Left cardiac atrium (tissue), 4 donors: ENCODE results near the gene MACROD2. TPM values are rescaled to one million over a fixed set of nuclear protein-coding genes. Genes with fewer than 3 reads are reported as not detected.
"Not testable (repeated sequence)": the region's sequence is repeated elsewhere in the genome, so short reads cannot be mapped to it uniquely, and the experiment has no call there.

Experiments
- ATAC-seq, 2 donors: fragments of 200-7000 bp; cut with Tn5 transposase; one replicate each; pipeline ENCODE4 v1.9.1; 2020; ENCODE audit warnings: mild to moderate bottlenecking in 2 of 2, moderate library complexity in 2 of 2
- DNase-seq: peaks from one replicate; pipeline ENCODE4 v3.0.0-alpha.2; 2020
- intact Hi-C, 2 donors: fragments of 100-400 bp; cut with DNase I; formaldehyde crosslinking; loops; one replicate each; pipeline versions ENCODE4 v1.14.1 to v1.15.1; 2022 to 2023
- total RNA-seq, 2 donors: library from RNA; stranded (reverse); fragmentation: NEBNext Ultra II Directional; extraction: Animal tissue kit (Norgen Biotek cat#: 25700); gene quantifications; one replicate each; pipeline ENCODE4 v1.2.1, GENCODE V29; 2021
- donor health status: DM: no; HTN: yes; CAD: no.
- donor health status: DM: no; HTN: yes; CAD: no; lungs with severe emphysema.
- donor health status: DM: yes; HTN: yes; CAD: no.
- donor health status: Dilated cardiomyopathy.

MACROD2 gene
- total RNA-seq, 2 donors from 2014 or later = 1.3 to 2.6 TPM

DNA sequence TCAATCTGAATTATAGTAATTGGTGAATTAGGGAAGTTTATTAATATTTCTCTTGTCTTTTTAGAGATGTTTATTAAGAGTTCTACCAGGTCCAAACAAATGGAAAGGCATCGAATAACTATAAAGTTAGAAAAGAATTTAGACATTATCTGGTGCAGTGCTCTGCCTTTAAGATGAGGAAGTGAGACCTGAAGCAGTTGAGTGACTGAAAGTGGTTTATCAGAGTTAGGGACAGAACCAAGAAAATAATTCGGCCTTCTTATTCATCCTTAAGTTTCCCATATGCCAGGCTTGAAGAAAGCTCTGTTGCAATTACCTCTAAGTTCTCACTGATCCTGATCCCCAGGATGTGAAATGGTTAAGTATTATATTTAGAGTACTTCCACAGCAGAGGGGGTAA is 436.3 kb downstream of the MACROD2 start:
- intact Hi-C loops = no loop called here
- no peak for ATAC-seq
- no peak for DNase-seq

DNA sequence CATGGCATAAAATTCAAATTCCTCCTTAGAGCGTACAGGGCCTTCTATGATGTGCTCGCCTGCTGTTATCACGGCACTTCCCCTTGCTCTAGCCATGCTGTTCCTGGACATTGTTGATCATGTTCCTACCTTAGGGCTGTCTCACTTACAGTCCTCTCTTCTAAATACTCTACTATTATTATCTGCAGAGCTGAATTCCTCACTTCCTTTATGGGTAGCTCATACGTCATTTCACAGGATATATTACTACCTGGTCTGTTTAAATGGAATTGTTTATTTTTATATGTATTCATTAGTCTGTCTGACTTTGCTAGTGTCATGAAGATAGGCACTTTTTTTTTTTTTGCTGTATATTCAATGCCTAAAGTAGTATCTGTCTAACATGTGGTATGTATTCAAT is 436.8 kb downstream of the MACROD2 start:
- intact Hi-C loops = no loop called here

DNA sequence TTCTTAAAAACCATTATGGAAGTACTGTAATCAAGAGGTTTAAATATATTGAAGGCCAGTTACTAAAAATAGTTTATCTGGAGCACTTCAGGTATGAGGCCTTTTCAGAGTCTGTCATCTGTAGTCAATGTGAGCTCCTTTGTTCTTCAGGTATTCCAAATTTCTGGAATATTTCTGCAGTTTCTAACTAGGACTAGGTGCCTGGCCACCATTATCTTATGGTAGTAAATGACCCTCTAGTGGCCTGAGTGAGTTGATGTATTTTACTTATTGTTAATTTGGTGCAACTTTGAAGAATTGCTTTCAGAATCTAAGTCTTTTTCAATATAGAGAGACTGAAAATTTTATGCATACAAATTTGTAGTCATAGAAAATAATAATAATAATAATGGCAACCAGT is 437.3 kb downstream of the MACROD2 start:
- DNase-seq = no peak
- intact Hi-C loops = no loop called here
- ATAC-seq = no peak

More for the DNA sequence above, 436.8 kb downstream of the MACROD2 start:
- DNase-seq (no peak), ATAC-seq (no peak)

DNA sequence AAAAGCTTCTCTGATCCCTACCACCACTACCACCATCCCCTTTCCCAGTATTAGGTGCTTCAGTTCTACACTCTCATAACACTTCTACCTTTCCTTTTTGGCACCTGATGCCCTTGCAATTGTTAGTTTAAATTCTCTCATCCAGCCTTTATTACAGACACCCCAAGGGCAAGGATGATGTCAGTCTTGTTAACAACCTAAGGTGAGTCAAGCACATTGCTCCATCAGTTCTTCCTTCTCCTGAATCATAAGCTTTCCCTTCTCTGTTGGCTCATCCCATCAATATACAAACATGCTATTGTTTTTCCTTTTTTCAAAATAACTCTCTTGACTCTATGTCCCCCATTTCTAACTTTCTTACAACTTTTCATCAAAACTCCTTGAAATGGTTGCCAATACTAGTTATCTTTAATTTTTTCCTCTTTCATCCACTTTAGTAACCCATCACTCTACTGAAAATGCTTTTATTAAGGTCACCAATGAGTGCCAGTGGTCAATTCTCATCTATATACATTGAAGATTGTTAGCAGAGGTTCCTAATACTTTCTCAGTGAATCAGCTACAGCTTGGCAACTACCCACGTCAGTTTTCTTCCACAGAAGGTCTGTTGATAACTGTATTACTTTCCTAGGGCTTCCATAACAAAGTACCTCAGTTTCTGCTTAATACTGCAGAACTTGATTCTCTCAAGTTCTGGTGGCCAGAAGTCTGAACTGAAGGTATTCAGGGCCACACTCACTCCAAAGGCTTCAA is 439.2 kb downstream of the MACROD2 start:
- ATAC-seq = no peak
- DNase-seq = no peak
- intact Hi-C loops = no loop called here

DNA sequence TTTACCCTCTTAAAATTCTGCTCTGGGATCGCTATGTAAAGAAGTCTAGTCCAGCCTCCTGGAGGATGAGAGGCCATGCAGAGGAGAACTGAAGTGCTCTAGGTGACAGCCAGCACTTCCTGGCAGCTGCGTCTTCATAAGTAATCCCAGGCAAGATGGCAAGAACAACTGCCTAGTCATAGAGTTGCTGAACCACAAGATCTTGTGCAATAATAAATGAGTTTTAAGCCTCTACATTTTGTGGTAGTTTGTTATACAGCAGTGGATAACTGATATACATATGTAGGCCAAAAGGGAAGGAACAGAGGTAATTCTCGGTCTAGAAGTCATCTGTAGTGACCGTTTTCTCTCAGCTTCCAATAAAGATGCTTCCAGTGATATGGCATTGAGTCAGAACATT is 445.9 kb downstream of the MACROD2 start:
- intact Hi-C loops = no loop called here
- ATAC-seq = no peak
- DNase-seq = no peak

DNA sequence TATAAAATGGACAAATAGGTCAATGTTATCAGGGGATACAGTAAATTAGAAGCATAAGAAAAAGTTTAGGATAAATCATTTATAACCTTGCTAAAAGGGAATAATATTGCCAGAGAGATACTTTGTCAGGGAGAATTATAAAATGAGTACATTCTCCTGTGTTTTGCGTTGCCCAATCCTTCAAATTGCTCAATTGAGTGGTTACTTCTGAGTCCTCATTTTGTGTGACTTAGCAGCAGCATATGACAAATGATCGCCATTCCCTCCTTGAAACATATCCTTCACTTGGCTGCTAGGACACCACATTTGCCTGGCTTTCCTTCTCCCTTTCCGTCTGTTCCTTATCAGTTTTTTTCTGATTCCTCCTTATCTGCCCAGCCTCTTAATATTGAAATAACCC is 448.8 kb downstream of the MACROD2 start:
- ATAC-seq (no peak), DNase-seq (no peak)
- intact Hi-C loops = no loop called here

DNA sequence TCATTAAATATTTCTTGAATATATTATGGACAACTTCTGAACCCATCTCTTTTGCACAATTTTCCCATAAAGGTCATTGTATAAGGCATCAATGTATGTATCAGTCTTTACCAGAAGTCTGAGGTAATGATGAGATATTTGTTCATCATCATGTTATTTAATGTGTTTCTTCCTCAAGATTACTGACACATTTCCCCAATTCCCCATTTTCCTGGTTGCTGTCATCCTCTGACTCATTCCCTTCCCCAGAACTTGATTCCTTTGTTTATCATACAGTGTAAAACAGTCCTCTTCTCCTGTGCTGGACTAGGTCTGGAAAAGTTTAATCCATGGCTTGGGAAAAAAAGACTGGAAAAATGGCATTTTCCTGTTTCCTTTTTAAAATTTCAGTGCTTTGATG is 450.0 kb downstream of the MACROD2 start:
- intact Hi-C loops = no loop called here
- no peak for DNase-seq
- ATAC-seq = no peak

DNA sequence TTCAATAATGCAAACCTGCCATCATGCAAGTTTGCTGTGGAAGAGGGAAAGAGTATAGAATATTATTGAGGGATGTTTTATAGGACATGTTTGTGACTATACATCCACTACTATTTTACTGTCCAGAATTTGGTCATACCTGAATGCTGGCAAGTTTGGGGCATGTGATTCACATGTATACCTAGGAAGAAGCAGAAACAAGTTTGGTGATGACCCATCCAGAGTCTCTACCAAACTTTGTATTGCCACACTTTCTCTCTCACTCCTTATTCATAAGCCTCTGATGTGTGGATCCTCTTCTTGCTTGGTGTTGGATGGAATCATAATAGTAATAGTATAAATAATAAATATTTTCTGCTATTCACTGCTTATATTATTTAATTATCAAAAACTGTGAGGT is 450.6 kb downstream of the MACROD2 start:
- no peak for ATAC-seq
- no peak for DNase-seq
- intact Hi-C loops = no loop called here

DNA sequence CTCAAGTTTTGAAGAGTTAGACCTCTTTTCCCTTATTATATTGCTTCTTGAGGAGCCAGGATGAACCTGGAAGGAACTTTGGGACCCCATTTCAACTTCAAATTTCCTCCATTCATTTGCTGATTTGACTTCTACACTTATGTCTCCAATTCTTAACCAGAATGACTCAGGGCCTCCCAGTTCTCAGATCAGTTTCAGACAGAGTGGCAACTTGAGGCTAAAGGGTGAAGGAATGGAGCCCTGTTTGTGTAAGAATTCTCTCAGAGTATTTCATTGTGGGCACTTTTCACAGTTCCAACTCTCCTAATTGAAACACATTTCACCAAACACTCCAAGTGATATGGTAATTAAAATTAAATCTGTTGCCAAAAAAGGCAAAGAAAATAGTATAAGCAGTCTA is 451.1 kb downstream of the MACROD2 start:
- intact Hi-C loops = no loop called here
- DNase-seq (no peak), ATAC-seq (no peak)

DNA sequence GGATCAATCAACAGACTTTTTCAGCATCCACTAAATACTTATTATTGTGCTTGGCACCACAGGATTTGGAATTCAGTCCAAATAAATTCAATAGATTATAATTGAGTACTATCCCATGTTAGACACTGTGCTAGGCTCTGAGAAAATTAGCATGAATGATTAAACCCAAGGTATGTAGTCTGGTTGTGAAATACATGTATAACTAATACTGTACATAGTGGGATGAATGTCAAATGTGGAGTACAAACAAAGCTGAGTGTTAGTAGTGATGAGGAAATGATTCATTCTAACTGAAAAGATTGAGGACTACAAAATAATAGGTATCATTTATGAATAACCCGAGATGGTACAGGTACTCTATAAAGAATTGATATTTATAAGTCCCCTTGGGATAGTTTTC is 454.0 kb downstream of the MACROD2 start:
- no peak for ATAC-seq
- intact Hi-C loops = no loop called here
- DNase-seq = no peak

DNA sequence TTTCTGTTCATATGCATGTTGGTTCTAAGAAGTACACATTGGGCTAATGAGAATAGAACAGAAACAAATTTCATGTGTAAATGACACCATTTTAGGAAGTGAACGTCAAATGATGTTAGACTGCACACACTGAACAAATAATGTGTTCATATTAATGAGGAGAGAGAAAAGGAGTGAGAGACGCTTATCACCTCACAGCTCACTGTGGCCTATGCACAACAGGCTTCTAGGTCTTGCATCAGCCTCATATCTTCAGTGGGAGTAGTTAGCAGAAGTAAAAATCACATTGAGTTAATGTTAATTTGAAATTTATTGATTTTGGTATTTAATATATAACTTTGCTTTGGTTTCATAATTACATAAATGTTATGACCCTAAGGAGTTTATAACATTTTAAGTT is 454.9 kb downstream of the MACROD2 start:
- intact Hi-C loops = no loop called here
- no peak for ATAC-seq
- no peak for DNase-seq

DNA sequence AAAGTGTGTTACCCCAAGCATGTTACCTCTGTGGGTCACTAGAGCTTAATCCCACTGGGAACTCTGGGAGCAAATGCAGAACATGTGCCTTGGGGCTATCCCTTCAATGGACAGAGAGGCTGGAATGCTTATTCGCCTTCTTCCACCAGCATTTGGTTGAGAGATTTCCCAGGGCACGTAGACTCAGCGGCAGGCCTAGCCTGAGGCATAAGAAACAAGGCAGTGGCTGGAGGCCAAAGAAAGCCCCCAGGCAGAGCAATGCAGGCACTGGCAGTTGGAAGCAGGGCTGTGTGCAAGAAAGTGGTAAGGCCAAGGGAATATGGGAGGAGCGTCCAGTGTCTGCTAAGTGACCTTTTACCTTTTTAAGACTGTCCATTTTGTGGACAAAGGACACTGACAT is 456.1 kb downstream of the MACROD2 start:
- intact Hi-C loops = no loop called here
- ATAC-seq (no peak), DNase-seq (no peak)

DNA sequence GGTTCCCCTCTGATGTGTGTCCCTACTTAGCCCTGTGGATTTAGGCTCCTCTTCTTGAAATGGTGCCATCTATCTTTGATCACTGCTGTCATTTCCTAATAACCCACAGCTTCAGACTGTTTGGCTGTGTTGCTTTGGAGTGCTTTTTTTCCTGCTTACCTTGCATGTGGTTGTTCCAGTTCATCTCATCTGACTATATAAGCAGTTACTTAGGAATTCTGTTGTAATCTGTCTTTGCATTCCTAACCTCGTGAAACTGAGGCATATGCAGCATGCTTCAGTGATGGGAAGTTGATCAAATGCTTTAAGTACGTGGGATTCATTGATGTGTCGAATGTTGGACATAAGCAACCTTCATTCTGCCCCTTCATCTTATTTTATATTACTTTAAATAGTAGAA is 457.9 kb downstream of the MACROD2 start:
- intact Hi-C loops = no loop called here
- ATAC-seq (no peak), DNase-seq (no peak)

DNA sequence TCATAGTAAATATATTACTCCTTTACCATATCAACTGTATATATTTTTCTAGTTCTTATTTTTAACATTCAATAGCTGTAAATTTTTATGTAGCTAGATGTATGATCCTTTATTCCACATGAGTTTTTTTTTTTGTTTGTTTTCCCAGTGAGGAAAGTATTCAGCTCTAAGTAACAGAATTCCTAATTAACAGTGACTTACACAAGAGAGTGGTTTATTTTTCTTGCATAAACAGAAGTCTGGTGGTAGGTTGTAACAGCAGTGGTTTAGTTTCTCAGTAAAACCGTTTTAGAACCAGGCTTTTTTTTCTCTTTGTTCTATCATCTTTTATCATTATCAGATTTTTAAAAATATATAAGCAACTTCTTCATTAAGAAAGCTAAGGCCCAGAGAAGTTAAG is 459.0 kb downstream of the MACROD2 start:
- no peak for DNase-seq
- intact Hi-C loops = no loop called here

DNA sequence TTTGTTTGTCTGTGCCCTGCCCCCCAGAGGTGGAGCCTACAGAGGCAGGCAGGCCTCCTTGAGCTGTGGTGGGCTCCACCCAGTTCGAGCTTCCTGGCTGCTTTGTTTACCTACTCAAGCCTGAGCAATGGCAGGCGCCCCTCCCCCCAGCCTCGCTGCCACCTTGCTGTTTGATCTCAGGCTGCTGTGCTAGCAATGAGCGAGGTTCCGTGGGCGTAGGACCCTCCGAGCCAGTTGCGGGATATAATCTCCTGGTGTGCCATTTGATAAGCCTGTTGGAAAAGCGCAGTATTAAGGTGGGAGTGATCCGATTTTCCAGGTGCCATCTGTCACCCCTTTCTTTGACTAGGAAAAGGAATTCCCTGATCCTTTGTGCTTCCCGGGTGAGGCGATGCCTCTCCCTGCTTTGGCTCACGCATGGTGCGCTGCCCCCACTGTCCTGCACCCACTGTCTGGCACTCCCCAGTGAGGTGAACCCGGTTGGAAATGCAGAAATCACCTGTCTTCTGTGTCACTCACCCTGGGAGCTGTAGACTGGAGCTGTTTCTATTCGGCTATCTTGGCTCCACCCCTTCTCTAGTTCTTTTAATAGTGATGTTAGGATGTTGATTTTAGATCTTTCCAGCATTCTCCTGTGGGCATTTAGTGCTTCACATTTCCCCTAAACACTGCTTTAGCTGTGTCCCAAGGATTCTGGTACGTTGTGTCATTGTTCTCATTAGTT is 471.9 kb downstream of the MACROD2 start:
- intact Hi-C loops, ATAC-seq, DNase-seq: not testable (repeated sequence)

More for the DNA sequence above, 459.0 kb downstream of the MACROD2 start:
- no peak for ATAC-seq

DNA sequence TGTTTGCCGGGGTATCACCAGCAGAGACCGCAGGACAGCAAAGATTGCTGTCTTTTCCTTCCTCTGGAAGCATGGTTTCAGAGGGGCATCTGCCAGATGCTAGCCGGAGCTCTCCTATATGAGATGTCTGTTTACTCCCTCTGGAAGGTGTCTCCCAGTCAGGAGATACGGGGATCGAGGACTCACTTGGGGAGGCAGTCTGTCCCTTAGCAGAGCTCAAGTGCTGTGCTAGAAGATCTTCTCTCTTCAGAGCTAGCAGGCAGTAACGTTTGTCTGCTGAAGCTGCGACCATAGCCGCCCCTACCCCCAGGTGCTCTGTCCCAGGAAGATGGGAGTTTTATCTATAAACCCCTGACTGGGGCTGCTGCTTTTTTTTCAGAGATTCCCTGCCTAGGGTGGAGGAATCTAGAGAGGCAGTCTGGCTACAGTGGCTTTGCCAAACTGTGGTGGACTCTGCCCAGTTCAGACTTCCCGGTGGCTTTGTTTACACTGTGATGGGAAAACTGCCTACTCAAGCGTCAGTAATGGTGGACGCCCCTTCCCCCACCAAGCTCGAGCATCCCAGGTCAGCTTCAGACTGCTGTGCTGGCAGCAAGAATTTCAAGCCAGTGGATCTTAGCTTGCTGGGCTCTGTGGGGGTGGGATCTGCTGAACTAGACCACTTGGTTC is 475.0 kb downstream of the MACROD2 start:
- intact Hi-C loops = no loop called here
- no peak for DNase-seq
- ATAC-seq = no peak

DNA sequence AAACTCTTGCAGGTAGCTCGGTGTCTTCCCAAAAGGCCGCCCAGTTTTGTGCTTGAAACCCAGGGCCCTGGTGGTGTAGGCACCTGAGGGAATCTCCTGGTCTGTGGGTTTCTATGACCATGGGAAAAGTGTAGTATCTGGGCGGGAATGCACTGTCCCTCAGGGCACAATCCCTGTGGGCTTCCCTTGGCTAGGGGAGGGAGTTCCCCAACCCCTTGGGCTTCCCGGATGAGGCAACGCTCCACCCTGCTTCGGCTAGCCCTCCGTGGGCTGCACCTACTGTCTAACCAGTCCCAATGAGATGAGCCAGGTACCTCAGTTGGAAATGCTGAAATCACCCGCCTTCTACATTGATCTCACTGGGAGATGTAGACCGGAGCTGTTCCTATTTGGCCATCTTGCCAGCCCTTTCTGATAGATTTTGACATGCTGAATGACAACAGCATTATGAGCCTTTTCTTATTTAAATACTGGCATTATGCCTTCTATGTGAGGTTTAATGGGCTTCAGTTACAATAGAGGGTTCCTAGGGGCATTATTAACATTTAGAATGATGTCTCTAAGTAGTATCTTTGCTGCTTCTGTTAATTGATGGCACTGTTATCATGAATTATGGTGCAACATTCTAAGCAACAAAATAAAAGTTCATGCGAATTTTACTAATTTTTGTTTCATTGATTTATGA is 475.8 kb downstream of the MACROD2 start:
- DNase-seq (no peak), ATAC-seq (no peak)
- intact Hi-C loops = no loop called here

DNA sequence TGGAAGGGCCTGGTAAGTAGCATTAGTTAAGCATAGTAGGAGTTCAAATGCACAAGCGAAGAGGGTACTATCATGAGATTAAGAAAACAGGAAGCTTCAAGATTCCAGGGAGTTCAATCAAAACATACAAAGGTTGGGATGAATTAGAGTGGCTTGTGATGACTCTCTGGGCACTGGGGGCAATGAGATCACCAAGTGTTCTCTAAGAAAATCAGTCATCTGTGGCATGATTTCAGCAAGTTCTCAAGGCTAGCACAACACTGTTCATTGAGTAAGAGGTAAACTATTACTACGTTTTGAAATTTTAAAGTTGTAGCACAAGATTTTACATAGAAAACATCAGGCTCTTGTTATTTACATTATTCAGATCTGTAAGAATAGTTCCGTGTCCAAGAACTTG is 481.8 kb downstream of the MACROD2 start:
- intact Hi-C loops = no loop called here
- no peak for ATAC-seq

DNA sequence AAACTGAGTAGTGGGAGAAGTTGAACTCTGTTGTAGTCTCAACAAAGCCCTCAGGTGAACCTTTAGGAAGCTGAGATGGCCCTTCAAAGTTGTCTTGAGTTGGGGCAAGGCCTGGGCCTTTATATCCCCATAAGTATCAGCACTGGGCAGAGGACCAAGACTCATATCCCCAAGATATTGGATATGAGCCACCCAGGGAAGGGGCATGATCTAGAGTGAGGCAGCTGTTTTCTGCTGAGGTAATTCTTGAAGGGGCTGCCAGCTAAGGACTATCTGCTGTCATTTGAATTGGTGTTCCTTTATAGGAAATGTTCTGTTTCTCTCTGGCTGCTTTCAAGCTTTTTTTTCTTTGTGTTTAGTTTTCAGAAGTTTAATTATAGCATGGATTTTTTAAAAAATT is 482.8 kb downstream of the MACROD2 start:
- intact Hi-C loops = no loop called here
- DNase-seq (no peak), ATAC-seq (no peak)

More for the DNA sequence above, 481.8 kb downstream of the MACROD2 start:
- DNase-seq = no peak

DNA sequence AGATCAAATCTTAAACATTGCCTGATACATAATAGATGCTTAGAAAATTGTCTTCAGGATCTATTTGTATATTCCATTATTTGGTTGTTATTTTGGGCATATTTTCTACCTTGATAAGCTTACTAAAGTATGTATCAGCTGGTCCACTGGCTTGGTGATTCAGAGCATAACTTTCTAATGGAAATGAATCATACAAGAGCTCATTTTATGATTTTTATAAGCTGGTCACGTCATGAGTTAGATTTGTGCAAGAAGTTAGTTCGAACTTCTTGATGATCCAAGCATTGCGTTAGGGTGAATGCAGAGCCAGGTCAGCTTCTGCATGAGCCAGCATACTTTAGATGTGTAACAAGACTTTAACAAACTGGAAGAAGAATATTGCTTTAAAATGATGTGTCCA is 486.5 kb downstream of the MACROD2 start:
- intact Hi-C loops = no loop called here
- ATAC-seq (peak in 1 of 2 donors; percentile 45), DNase-seq (no peak)
